Cortex of kidney (tissue), 1 donor: ENCODE results near the gene KATNAL2.

Experiments
- DNase-seq: peaks from one replicate; lab custom pipeline; 2025; lab: John Stamatoyannopoulos, UW

The KATNAL2 gene

DNA sequence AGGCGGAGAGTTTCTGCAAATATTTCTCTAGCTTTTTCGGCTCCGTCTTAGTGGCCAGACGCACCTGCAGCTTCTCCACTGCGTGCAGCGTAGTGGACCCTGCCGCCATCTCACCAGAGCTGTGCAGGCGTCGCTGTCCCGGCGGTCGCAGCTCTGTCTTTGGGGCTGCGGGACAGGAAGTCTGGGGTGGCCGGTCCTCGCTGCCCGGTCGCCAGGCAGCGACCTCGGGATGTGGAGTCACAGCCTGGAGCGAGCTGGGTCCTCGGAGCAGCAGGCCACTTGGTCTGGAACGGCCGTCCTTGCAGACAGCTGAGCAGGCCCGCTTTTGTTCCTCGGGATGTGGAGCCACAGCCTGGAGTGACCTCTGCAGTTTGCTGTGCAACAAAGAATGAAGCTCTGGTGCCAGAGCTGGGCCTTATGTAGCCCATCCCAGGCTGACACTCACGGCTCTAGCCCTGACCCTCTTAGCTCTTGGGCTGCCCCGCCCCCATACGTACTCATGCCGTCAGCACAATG, 117.8 kb downstream of the KATNAL2 start, which contains the start of gene ELOA2:
TSS of gene ELOA2 (minus strand) at position 466 of the 516 bp plus-strand sequence. CDS start at position 109, 357 bp downstream.
- DNase-seq: no peak

DNA sequence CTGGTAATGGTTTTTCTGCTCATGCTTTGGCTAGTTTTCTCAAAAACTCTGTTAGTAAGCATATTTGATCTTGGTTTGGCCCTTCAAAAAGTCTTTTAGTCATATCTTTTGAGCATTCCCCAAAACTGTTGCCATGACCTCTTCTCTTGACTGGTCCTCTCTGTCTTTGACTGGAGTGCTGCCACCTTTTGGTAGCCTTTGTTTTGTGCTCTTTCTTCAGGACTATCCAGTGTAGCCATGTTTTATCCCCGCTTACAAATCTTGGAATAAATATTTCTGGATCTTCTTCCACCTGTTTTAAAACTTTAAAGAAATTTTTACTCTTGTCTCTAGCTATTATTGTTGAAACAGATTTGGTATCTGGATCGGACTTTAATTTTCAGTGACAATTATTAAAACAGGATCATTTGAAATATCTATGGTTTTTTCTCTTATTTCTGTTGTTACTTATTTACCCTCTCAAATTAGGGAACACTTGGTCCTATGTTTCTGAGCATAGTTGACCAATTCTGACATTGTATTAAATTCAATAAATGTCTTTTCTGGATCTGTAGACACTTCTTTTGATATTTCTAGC, 119.0 kb downstream of the KATNAL2 start:
- no peak for DNase-seq

DNA sequence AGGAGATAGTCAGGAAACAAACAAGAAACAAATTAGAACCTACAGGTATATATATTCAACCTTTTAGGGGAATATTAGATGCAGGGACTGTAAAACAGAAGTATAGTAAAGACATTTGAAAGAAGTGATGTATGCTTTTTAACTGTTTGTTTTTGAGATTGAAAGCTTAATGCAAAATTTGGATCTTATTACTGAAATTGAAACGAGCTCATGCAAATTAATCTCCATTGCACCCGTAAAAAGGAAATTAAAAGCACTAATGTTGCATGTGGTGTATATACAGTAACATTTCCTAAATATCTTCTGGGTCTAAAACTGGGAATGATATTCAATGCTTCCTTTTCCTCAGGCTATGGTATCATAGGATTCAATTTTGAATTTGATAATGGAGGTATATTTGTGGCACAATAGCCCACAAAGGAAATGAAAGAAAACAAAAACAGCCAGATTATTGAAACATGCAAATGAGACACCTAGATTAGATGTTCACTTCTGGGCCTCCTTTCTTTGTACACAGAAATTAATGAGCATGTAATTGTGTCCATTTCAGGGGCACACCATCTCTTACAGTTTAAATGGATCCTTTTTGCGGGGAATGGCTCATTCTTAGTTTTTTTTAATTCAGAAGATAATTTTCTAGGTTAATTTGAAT, 119.7 kb downstream of the KATNAL2 start:
- no peak for DNase-seq

DNA sequence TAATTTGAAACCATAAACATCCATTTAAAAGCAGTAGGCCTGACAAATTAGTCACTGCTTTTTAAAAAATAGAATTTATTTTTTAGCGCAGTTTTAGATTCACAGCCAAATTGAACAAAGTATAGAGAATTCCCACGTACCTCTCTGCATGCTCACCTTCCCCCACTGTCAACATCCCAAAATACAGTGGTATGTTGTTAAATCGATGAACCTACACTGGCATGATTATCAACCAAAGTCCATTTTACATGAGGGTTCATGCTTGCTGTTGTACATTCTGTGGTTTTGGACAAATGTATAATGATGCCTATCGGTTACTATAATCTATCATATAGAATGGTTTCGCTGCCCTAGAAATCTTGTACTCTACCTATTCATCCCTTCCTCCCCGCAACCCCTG, 123.6 kb downstream of the KATNAL2 start:
- no peak for DNase-seq

DNA sequence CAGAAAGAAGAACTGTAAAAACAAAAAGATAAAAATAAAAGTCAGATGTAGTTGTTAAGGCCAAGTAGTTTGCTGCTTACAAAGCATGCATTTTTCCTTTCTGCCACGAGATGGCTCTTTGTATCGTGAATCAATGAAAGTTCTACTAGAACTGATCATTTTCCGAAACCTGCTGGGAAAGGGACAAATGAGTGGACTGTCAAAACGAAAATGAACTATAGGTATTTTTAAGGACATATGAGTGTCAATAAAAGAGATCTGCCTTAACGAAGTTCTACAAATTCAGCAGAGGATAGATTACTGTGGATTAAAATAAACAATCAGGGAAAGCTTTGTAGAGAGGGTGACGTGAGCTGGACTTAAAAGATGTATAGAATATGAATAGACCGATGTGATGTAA, 133.1 kb downstream of the KATNAL2 start:
- DNase-seq: no peak

DNA sequence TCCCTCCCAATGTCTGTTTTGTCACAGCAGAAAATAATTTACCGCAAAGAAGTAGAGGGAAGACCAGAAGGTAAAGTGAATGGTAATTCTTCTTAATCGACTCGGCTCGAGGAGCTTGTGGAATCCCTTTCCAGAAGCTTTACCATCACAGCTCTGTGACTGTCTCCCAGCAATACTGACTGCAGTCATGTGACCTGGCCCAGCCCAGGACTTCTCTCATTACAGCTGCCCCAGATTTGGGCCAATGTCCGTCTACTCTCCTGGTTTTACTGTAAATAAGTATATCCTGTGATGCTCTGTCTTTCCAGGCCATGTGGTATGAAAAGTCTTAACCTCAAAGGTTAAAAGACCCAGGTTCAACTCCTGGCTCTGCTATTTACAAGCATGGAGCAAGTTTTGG, 137.0 kb downstream of the KATNAL2 start:
- DNase-seq: no peak

DNA sequence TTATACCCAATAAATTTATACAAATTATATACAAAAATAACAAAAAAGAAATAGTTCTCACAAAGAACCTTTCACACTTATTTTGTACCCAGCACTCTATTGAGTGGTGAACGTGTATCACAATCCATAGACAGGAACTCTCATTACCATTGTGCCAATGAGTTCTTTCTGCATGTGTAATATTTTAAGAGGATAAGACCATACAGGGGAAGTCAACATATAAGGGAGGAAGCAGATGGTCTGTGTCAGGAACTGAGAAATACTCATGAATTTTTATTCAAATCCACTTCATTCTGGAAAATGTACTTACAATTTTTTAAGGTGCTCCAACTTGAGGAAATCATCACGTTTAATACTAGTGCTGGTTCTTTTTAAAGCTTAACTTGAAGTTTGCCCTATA, 145.1 kb downstream of the KATNAL2 start:
- no peak for DNase-seq

DNA sequence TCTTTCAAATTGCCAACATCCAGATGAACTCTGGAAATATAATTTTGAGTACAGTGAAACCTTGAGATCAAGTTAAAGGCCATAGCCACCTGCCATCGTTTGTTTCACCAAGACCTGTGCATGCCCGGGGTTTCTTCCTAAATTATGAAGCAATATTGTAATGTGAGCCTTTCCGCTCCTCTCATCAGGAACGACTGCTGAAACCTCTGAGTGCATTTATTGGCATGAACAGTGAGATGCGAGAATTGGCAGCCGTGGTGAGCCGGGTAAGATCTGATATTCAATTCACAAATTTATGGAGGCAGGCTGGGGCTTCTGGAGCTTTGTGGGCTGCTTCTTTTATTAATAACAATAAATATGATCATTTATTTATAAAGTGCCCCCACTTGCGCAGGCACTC, 145.7 kb downstream of the KATNAL2 start:
- DNase-seq: no peak

DNA sequence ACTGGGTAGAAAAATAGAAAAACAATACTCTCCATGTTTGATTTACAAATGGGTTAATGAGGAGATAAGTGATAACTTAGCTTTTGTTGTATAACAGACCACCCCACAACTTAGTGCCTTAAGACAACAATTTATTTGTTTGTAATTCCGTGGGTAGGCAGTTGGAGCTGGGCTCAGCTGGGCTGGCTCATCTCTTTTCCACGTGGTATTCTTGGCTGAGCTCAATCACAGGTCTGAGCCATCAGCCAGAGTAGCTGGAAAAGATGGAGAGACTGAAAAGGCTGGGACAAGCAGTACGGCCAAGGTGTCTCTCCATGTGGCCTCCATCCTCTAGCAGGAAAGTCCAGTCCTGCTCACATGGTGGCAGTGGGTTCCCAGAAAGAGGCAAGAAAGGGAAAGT, 150.2 kb downstream of the KATNAL2 start:
- no peak for DNase-seq

DNA sequence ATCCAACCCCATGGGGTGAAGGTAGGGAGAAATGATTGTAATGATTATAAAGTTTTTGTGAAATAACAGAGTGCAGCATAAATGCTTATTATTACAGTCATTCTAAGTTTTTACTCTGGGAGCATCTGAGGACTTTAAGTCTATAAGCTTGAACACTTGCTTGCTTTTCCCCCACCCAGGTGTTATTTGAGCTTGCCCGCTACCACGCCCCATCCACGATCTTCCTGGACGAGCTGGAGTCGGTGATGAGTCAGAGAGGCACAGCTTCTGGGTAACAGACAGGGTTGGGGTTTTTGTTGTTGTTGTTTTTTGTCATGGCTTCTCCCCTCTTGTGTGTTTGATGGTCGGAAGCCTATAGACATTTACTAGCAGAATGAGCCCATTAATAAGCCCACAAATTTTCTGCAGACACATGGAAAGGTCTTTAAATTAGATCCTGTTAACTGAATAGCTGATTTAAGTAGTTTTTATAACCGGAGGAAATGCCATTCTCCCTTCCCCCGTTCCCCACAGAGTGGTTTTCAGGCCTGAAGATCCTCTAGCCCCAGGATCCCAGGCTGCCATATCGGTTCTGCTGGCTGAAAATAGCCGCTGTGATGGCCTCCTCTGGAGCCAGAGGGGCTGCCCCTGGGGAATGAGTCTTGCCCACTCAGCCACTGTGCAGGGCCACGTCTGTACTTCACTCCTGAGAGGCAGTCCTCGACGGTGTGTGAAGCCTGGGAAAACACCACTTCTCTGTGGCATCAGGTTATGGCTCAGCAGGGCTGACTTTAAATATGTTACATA, 157.9 kb downstream of the KATNAL2 start:
- DNase-seq: no peak

DNA sequence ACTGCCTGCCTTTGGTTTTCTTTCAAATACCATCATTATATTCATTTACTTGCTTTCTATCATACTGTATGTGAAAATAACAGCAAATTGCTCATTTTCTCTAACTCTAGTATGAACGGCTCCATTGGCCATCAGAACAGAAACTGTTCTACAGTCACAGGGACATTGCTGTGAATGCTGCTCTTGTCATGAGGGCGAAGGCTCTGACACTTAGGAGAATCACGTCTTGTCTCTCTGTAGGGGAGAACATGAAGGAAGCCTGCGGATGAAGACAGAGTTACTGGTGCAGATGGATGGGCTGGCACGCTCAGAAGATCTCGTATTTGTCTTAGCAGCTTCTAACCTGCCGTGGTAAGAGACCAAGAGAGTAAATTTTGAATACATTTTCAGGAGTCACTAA, 159.7 kb downstream of the KATNAL2 start:
- no peak for DNase-seq

DNA sequence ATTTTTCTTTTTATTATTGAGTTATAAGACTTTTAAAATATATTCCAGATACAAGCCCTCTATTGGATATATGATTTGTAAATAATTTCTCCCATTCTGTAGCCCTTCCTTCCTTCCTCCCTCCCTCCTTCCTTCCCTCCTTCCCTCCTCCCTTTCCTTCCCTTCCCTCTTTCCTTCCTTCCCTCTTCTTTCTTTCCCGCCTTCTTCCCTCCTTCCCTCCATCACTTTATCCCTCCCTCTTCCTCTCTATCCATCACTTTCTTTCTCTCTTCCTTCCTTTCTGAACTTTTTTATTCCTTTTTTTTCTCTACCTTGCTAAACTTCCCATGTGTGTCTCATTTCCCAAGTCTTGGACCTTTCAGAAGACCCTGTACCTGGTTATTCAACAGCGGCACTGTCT, 163.5 kb downstream of the KATNAL2 start:
- DNase-seq: no peak

DNA sequence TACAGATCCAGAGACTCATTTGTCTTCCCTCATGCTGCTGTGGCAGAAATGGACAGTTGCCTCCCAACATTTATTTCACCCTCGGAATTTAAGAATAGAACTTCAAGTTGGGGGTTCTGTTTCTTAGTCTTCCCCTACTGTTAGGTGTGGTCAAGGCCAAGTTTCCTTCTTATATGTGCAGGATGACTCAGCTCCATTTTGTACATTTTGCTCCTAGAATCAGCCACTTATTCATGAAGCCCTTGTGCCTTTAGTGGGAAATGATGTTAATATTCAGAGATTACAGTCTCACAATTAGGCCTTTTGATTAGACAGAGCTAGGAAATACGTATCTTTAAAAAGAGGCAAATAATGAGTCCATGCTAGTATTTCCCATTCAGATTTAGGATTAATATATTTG, 164.2 kb downstream of the KATNAL2 start:
- no peak for DNase-seq

DNA sequence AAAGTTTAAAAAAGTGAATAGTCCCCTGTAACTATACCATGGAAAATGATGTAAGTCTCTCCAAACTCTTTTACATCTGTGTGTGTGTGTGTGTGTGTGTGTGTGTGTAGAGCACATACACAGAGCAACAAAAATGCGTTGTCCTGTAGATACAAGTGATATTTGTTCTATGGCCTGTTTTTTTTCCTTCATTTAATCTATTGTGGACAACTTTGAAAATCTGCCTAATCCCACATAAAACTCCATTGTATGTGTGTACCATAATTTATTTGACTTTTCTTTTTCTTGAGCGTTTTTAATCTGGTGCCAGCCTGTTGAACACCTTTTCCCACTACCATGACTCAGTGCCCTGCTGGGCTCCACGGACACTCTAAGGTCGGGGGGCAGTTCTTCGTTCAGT, 170.3 kb downstream of the KATNAL2 start:
- no peak for DNase-seq

DNA sequence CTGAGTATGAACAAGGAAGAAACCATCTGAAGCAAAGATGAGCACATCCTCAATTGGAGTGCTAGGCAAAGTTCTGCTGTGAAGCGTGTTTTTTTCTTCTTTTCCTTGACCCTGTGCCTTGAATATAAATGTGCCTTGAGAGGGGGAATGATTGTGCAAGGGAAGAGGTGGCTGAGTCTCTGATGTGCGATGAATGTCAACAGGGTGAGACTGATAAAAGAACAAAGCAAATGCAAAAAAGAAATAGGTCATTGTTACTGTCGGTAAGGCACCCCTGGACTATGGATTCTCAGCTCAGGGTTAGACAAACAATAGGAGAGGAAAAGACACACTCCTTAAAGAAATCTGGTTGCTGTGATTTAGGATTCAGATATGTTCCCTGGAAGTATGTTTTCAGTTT, 178.4 kb downstream of the KATNAL2 start:
- DNase-seq: no peak

DNA sequence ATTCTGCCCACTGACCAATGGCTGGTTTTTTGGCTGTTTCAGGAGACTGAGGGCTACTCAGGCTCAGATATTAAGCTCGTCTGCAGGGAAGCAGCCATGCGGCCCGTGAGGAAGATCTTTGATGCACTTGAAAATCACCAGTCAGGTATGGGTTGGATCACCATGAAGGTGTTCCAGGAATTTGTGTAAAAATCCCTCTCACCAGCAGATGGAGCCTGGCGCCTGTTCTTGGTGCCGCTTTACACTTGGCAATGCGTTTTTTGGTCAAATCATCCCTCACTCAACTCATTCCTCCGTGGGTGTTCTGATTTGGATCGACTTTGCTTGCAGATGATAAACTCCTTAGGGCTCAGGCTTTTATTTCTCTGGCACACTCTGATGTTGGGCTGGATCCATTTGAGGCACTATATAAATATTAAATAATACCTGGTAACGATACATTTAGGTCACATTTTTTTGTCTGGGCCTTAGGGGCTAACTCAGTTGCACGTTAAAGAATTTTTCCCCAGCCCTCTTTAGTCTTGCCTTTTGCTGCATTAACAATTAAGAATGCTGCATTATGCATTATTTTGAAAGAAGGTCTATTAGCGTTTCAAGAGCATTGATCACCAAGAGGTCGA, 182.9 kb downstream of the KATNAL2 start:
- no peak for DNase-seq

DNA sequence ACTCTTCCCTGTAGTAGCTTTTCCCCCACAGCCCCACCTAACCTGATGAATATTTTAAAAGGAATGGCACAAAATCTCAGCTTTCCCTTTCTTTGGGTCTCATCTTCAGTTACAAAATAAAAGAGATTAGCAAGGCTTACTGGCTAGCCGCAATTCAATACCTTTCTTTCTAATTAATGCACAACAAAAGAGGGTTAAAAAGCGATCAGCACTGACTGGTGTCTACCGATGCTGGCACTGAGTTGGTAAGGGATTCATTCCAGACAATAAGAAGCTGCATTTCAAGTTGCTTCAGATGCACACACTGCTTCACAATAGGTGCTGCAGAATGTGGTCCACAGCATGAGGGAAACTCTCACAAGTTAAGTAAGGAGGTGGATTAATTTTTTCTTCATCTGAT, 191.0 kb downstream of the KATNAL2 start:
- DNase-seq: no peak

DNA sequence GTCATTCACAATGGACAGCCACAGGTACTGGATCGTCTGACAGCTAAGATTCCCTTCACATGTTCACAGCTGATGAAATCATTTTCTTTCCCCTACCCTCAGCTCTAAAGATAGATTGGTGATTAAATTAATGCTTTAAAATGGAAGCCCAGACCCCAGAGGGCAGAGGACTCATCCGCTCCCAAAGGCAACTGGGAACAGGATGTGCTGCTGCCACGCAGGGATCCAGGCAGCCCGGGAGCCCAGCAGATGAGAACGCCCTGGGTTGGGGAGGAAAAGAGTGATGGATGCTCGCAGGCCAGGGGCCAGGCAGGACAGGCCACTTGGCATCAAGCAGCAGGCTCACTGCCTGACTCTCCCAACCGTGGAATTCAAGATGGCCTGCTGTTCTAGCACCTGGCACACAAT, 191.6 kb downstream of the KATNAL2 start:
- no peak for DNase-seq

DNA sequence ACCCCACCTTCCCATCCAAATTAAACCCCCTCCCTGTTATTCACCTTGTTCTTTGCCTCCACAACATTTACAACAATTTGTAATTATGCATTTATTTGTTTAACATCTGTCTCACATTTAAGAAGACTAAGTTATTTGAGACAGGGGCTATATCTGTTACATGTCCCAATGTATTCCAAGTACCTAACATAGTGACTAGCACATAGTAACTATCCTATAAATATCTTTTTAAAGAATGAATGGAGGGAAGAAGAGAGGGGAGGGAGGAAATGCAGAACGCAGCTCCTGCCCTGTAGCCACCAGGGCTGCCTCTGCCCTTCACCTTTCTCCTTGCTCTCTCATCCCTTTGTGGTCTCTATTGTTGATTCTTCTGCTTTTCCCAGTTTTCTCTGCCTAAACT, 192.3 kb downstream of the KATNAL2 start:
- no peak for DNase-seq

DNA sequence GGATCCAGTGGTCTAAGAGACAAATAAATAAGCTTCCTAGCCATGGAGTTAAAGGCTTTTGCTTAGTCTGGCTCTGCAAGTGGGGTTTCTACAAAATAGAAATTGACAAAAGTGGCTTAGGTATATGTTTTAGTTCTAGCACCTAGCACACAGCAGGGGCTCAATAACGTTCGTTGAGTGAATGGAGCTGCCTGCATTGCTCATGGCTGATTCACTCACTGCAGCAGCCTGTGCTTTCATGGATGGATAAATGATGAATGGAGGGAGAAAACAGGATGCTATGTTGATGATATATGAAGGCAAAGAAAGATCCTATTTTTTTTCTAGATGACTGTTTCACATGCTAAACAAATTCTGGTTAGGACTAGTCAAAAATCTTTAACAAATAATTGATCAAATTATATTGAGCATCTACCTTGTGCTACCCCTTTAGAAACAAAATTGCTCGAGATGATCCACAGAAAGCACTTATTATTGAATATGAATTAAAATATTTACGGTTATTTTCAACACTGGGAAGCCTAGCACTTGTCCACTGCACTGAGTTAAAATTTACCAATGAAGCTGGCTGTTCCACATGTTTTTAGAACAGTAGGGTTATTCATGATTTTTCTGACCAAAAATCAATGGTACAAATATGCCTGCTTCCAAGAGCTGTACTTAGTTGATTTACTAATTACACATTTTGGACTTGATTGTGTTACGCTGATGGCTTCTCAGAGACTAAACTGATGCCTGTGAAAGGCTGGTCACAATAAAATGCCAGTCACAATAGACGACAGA, 193.3 kb downstream of the KATNAL2 start:
- DNase-seq: no peak

DNA sequence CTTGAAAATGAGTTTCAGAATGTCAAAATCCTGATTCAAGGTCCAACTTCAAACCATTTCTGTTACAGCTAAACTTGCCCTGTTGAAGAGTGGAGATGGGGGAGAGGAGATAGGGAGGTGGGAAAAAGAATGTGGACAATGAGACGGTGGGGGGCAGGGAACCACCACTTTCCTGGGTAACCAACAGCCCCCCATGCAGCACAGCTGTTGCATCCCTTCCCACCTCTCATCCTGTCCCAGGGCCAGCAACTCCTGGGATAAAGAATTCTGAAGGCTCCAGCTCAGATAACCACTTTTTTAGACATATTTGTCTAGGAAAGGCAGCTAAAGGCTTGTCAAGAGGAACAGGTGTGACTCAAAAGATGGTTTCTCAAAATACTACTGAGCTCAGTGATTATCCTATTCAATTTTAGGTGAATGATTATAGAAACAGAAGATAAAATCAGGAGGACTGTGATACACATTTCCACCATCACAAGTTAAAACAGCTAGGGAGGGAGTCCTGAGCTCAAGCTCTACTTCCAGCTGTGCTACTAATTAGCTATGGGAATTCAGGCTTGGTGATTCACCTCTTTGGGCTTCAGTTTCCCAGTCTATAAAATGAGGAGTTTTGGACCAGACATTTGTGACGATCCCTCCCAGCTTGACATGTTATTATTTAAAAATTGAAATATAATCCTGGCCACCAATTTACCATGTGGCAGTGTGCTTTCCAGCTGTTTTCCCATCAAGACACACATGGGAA, 196.6 kb downstream of the KATNAL2 start:
- no peak for DNase-seq
